K562 (cell line): ENCODE data around the gene RNF152.

ENCODE experiments used
- FOXP1 ChIP-seq: sonication (generic); formaldehyde crosslinking; IDR thresholded peaks from 2 replicates; pipeline ENCODE4 v1.8.0; 2022; ENCODE audit warnings: mild to moderate bottlenecking, missing genetic modification reagents
- NFATC3 ChIP-seq: fragments of 450-650 bp; IDR thresholded peaks from 2 replicates; pipeline ENCODE4 v1.6.1; 2017; ENCODE audit warnings: mild to moderate bottlenecking
- POLR2A ChIP-seq: fragments of 450-650 bp; conservative IDR thresholded peaks from 2 replicates; pipeline ENCODE4 v1.6.1; 2016
- RBM17 ChIP-seq: fragments of 200-400 bp; formaldehyde crosslinking; IDR thresholded peaks from 2 replicates; pipeline ENCODE4 v1.6.1; 2017; ENCODE audit warnings: low read depth, mild to moderate bottlenecking, low read length, borderline replicate concordance
- RFX7 ChIP-seq: fragments of 250-450 bp; sonication (Bioruptor Pico); IDR thresholded peaks from 2 replicates; pipeline ENCODE4 v1.5.1; 2021; ENCODE audit warnings: mild to moderate bottlenecking
- STAT5B ChIP-seq: fragments of 250-450 bp; sonication (Bioruptor Pico); IDR thresholded peaks from 2 replicates; pipeline ENCODE4 v1.8.0; 2021; ENCODE audit warnings: mild to moderate bottlenecking, inconsistent platforms
- ZNF324 ChIP-seq: fragments of 250-450 bp; sonication (Bioruptor Pico); IDR thresholded peaks from 2 replicates; pipeline ENCODE4 v1.4.0; 2020; ENCODE audit warnings: mild to moderate bottlenecking
- TF ChIP-seq, protein P1 (sequence below): sonication (generic); formaldehyde crosslinking; IDR thresholded peaks from 2 replicates; pipeline ENCODE4 v1.9.0; 2022; ENCODE audit warnings: mild to moderate bottlenecking, missing genetic modification reagents
- TF ChIP-seq, protein P2 (sequence below), 3 experiments: IDR thresholded peaks in 2 of 3; conservative IDR thresholded peaks in 1 of 3; 2 replicates each; pipeline ENCODE4 v1.5.1; 2011 to 2012; ENCODE audit warnings: low read length in 3 of 3, mild to moderate bottlenecking in 3 of 3, control low read depth in 2 of 3, improper control_type of control experiment in 1 of 3, inconsistent platforms in 1 of 3, low read depth in 1 of 3, mixed read lengths in 1 of 3, moderate library complexity in 1 of 3; ENCODE audit not compliant: insufficient read depth in 2 of 3
- TF ChIP-seq, protein P3 (sequence below): fragments of 250-450 bp; sonication (Bioruptor Pico); IDR thresholded peaks from 2 replicates; pipeline ENCODE4 v1.5.0; 2021
- TF ChIP-seq, protein P4 (sequence below): sonication (generic); formaldehyde crosslinking; IDR thresholded peaks from 2 replicates; pipeline ENCODE4 v1.8.0; 2022; ENCODE audit warnings: mild to moderate bottlenecking, missing genetic modification reagents, borderline replicate concordance

DNA sequence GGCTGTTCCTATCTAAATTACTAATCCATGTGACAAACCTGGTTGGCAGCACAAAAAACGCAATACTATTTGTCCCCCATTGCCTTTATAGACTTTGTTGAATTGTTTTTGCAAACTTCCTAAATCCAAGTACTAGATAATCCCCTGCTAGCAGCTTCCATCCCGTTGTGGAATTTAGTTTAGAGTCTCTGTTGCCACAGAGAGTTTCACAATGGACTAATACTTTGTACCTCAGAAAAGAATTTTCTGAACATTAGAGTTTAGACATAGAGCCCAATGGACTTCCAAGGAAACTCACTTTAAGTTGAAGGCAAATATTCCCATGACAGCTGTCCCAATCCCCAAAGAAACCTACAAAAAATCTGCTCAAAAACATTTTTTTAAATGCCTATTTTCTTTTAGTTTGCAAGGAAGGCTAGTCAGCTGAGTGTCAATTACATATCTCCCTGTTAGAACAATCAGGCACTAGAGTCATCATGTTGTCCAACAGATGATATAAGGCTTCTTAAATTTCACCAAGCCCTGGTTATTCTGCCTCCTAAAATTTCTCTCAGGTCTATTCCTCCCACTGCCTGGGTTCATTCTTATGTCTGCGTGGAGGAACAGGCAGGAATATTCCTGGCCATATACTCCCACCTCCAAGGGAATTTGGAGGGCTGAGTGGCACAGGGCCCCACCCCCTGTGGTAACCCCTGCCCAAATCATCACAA, 27.2 kb downstream of the RNF152 start:
- no peak for TF ChIP-seq RBM17
- TF ChIP-seq, protein P1, sequence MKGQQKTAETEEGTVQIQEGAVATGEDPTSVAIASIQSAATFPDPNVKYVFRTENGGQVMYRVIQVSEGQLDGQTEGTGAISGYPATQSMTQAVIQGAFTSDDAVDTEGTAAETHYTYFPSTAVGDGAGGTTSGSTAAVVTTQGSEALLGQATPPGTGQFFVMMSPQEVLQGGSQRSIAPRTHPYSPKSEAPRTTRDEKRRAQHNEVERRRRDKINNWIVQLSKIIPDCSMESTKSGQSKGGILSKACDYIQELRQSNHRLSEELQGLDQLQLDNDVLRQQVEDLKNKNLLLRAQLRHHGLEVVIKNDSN (CRISPR knock-in tag): no peak
- no peak for TF ChIP-seq ZNF324 (CRISPR knock-in tag)
- TF ChIP-seq, protein P2, sequence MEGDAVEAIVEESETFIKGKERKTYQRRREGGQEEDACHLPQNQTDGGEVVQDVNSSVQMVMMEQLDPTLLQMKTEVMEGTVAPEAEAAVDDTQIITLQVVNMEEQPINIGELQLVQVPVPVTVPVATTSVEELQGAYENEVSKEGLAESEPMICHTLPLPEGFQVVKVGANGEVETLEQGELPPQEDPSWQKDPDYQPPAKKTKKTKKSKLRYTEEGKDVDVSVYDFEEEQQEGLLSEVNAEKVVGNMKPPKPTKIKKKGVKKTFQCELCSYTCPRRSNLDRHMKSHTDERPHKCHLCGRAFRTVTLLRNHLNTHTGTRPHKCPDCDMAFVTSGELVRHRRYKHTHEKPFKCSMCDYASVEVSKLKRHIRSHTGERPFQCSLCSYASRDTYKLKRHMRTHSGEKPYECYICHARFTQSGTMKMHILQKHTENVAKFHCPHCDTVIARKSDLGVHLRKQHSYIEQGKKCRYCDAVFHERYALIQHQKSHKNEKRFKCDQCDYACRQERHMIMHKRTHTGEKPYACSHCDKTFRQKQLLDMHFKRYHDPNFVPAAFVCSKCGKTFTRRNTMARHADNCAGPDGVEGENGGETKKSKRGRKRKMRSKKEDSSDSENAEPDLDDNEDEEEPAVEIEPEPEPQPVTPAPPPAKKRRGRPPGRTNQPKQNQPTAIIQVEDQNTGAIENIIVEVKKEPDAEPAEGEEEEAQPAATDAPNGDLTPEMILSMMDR (IDR thresholded peaks at IDR 0.05 in 2 of 3, conservative IDR thresholded peaks at IDR 0.05 in 1 of 3; ENCODE audit: insufficient read depth in 2 of 3, low read depth in 1 of 3, low read length in 3 of 3): no peak
- TF ChIP-seq, protein P3, sequence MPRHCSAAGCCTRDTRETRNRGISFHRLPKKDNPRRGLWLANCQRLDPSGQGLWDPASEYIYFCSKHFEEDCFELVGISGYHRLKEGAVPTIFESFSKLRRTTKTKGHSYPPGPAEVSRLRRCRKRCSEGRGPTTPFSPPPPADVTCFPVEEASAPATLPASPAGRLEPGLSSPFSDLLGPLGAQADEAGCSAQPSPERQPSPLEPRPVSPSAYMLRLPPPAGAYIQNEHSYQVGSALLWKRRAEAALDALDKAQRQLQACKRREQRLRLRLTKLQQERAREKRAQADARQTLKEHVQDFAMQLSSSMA (CRISPR knock-in tag): no peak
- no peak for TF ChIP-seq NFATC3
- no peak for TF ChIP-seq RFX7 (CRISPR knock-in tag)
- TF ChIP-seq FOXP1 (CRISPR knock-in tag): no peak
- no peak for TF ChIP-seq STAT5B (CRISPR knock-in tag)
- no peak for TF ChIP-seq POLR2A
- TF ChIP-seq, protein P4, sequence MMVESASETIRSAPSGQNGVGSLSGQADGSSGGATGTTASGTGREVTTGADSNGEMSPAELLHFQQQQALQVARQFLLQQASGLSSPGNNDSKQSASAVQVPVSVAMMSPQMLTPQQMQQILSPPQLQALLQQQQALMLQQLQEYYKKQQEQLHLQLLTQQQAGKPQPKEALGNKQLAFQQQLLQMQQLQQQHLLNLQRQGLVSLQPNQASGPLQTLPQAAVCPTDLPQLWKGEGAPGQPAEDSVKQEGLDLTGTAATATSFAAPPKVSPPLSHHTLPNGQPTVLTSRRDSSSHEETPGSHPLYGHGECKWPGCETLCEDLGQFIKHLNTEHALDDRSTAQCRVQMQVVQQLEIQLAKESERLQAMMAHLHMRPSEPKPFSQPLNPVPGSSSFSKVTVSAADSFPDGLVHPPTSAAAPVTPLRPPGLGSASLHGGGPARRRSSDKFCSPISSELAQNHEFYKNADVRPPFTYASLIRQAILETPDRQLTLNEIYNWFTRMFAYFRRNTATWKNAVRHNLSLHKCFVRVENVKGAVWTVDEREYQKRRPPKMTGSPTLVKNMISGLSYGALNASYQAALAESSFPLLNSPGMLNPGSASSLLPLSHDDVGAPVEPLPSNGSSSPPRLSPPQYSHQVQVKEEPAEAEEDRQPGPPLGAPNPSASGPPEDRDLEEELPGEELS (CRISPR knock-in tag): no peak
